HG03108 (cell line): ENCODE measurements around the gene TRIM71.
"Not testable (repeated sequence)": the region's sequence is repeated elsewhere in the genome, so short reads cannot be mapped to it uniquely, and the experiment has no call there.

ENCODE experiments used
- ATAC-seq: cut with Tn5 transposase; IDR thresholded peaks from one replicate; pipeline ENCODE4 v1.9.1; 2021; ENCODE audit warnings: moderate library complexity; ENCODE audit not compliant: unreplicated experiment

TRIM71 gene

DNA sequence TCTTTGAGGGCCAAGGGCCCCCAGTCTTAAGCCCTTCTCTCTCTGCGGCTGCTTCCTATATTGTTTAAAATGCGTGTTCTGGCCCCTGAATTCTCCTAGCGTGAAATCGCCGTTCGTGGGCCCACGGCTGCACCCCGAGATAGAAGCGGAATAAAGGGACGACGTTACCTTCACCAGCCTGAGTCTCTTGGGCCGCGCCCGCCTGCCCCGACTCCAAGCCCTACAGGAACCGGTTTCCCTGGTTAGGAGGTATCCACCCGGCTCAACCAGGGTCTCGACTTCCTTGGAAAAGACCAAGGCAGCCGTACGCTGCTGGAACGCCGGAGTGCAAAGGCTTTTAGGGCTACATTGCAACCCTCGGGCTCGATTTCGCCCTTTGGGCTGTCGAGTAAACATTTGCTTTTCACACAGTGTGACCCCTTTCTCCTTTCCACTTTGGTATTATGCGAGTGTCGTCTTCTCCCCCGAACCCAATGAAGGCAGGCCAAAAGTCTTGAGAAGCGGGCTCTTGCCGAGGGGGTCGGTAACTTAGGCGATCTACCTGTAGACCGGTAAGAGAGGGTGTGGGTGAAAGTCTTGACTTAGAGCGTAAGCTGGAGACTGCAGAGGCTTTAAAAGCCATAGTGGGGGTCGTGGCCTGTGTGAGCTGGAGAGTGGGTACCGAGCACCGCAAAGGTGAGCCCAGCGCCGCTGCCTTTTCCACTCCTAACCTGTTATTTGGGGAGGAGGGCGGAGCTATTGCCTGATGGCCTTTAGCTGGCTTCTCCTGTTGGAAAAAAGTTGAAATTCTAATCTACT is 2.0 kb downstream of the TRIM71 start:
- no peak for ATAC-seq

DNA sequence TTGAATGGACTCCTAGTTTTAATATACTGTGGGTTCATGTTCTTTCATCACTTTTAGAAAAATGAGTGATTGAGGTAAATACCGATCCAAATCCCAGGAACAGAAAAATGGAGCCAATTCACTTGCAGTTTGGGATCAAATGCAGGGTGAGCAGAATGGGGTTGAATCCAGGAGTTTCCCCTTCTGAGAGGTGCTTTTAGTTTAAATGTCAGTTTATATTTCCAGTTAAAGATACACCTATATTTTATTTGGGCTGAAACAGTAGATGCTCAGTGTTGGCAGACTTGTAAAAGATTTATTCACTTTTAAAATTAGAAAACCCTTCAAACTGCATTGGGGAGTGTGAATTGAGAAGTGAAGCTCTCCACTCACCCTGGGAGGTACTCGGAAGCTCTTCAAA is 2.6 kb downstream of the TRIM71 start:
- no peak for ATAC-seq

DNA sequence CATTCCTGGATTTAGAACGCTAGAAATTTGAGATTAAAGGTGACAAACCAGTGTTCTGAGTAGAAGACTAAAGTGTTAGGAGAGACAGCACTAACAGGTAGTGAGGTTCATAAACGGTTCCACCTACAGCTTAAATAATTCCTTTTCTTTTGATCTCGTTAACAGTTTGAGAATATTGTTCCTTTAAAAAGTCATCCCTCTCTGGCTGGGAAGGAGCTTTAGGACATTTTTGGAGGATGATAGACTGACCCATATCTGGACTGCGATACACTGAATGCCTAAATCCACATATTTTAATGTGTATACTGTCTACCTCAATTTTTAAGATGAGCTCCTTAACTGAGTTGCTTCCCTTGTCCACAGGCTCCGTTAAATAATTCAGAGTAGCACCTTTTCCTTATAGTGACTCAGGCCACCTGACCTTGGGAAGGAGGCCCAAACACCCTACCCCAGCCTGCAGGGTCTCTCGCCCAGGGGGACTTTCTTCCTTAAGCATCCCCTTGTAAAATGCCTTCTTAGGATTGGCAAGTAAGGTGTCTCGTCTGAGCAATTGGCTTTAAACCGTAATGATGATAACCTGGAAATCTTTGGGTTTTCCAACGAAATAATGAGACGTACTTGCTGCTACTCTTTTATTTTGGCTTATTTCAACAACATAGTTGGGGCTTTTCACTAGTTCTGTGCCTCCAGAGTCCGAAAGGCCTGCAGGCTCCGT is 3.3 kb downstream of the TRIM71 start:
- no peak for ATAC-seq

DNA sequence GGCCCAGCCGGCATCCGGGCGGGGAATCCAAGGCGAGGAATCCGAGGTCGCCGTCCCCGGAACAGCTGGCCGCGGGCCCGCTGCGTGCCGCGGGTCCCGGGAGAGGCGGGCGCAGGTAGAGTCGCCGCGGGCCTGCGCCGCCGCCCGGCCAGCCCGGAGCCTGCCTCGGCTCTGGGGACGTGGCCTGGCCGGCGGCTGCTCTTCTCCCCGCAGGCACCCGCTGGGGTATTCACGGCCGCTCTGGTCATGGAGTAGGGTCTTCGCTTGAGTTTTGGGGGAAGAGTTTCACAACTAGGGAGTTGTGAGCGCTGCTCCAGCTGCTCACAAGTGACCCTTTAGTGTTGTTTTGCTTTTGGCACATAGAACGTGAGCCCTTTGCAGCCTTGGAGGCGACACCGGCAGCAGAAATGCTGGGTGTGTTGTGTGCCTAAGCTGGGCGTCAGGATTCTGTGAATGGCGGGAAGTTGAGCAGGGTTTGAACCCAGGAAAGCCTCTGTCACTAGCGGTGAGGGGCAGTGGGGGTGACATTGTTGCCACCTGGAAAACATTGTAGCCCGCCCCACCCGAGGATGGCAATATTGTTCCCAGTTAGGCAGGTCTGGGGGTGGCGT is 4.0 kb downstream of the TRIM71 start:
- ATAC-seq: no peak

DNA sequence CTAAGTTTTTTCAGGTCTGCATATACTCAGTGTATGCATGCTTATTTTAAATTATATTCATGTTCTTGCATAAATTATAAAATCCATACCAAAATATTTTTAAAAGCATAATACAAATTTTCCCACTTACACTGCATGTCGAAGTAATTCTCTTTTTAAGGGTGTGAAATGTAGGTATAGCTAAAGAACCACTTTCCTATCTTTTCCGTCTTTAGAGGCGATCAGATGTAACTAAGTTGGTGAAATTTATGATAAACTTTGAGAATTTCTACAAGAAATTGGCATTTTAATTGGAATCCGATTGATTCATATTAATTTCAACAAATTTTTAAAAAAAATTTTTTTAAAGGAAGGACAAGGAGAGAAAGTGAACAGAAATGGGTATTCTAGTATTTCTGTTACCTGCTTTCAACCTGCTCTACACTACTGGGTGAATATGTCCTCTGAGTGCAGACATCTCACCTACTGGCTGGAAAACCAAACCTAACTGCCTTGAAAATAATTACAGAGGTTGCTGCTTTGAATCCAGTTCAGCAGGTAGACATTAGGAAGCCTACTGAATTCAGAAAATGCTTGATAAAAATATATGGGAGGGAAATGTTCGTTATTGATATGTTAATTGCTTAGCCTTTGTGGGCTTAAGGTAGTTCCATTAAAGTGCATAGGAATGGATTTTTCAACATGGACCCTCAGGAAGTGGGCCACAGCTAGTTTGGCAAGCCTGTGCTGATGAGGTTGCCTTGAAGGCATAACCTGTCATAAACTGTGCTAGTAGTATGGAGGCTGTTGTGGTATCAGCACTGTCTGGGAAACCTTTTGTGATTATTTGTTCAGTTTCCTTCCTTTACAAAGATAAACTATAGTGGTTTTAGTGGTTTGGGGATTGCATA is 5.1 kb downstream of the TRIM71 start:
- ATAC-seq: no peak

DNA sequence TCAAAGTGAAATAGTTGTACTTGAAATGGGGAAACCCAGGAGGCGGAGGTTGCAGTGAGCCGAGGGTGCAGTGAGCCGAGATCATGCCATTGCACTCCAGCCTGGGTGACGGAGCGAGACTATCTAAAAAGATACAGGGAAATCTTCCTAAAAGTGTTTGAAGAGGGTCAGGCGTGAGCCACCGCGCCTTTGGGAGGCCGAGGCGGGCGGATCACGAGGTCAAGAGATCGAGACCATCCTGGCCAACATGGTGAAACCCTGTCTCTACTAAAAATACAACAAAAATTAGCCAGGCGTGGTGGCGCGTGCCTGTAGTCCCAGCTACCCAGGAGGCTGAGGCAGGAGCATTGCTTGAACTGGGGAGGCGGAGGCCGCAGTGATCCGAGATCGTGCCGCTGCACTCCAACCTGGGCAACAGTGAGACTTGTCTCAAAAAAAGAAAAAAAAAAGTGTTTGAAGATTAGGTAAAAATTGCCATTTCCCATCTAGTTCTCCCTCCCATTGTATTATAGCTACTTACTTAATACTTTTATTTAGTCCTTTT is 5.9 kb downstream of the TRIM71 start:
- ATAC-seq: not testable (repeated sequence)

DNA sequence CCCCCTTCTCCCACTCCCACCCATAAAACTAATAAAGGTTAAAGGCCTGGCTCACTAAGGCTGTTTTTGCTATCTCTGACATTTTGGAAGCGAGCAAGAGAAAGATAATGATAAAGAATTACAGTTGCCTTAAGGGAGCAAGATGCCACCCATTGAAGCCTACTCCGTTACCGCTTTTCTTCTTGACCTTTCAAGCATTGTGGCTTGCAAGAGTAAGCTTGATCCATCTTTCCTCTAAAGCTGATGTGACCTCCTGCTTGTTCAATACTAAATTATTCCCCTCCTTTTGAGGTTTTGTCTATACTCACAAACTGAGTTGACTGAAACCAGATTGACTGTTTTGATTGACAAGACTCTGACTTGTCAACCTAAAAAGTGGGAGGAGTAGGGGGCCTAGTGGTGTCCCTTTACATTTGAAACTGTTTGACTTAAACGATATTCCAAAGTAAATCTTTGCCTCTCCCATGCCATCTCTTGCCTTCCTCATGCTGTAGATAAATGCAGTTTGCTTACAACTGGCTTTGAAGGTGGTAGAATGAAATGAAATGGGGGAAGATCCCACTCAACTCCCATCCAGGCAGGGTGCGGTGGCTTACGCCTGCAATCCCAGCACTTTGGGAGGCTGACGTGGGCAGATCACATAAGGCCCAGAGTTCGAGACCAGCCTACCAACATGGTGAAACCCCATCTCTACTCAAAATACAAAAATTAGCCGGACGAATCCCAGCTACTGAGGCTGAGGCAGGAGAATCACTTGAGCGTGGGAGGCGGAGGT is 8.0 kb downstream of the TRIM71 start:
- ATAC-seq: no peak

DNA sequence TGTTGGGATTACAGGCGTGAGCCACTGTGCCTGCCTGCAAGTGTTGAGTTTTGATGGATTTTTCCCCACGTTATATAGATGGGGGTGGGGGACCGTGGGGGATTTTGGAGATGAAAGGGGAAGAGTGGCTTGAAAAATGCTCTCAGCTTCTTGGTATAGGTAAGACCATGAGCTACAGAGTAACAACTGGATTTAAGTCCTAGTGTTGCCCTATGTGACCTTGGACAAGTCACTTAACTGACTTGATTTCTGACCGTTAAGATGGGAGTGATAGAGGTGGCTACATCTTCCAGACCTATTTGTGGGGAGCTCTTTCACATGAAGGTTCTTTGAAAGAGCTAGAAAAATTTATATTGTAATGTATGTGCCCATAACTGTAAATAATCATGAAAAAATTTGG is 13.3 kb downstream of the TRIM71 start:
- ATAC-seq: no peak

DNA sequence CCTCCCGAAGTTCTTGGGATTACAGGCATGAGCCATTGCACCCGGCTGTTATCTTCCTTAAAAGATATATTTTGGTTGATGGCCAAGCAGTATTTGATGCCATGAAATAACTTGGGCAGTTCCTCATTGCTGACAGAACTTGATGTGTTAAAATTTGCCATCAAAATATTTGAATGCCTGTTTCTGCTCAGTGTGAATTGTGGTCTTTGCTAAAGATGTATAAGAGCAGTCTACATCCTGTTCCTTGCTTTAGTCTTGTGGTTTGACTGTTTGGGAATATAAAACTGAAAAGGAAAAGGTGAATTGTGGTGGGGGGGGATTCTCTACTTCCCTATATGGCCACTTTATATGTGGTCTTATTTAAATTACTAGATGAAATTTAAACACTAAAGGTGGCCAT is 14.0 kb downstream of the TRIM71 start:
- no peak for ATAC-seq

DNA sequence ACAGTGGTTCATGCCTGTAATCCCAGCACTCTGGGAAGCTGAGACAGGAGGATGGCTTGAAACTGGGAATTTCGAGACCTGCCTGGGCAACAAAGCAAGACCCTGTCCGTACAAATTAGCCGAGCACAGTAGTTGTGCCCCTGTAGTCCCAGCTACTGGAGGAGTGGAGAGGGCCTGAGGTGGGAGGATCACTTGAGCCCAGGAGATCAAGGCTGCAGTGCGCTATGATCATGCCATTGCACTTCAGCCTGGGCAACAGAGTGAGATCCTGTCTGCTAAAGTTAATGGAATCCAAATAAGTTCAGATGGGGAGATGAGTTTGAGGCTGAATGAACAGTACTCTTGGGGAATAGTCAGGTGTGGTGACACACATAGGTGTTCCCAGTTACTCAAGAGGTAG is 14.4 kb downstream of the TRIM71 start:
- ATAC-seq: no peak

DNA sequence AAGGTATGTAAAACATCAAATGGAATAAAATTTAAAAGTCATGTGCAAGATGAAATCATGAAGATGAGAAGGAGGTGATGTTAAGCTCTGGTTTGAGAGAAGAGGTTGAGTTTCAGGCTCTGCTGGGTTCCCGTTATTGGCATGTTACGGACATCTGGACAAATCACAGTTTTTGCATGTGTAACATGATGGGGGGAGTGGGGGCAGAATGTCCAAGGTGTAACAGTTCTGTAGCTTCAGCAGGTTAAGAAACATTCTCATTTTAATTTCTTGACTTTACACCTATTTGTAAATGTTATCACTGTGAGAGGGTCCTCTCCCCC is 17.2 kb downstream of the TRIM71 start:
- ATAC-seq: no peak

DNA sequence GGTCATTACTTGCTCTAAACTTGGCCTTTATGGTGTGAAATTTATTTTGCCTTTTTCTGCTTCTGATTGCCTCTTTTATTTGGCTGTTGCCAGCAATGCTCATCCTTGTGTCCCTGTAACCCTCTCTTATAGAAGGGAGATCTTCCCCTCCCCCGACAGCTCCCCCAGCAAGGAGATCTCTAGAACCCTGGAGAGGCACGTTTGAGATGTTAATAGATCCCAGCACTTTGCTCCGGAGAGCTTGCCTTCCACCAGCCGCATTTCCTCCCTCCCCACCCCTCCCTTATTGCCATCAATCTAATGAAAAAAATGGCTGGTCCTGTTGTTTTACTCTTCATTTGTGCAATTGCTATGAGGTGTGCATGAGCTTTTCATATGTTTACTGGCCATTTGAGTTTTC is 18.2 kb downstream of the TRIM71 start:
- no peak for ATAC-seq

DNA sequence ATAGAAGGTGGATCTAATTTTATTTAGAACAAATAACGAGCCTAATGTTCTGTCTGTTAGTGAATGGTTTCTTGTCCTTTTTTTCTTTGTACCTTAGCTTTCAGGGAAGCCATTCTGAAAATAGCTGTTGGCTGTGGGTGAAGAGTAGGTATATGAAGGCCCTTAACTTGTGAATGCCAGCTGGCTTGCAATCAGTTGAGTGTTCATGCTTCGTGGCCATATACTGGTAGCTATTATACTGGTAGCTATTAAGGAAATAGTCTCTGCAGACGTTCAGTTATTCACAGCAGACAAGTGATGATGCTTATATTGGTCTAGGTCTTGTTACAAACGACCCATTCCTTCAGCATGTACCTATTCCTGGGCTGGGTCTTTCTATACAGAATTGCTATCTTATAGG is 18.8 kb downstream of the TRIM71 start:
- ATAC-seq: no peak

DNA sequence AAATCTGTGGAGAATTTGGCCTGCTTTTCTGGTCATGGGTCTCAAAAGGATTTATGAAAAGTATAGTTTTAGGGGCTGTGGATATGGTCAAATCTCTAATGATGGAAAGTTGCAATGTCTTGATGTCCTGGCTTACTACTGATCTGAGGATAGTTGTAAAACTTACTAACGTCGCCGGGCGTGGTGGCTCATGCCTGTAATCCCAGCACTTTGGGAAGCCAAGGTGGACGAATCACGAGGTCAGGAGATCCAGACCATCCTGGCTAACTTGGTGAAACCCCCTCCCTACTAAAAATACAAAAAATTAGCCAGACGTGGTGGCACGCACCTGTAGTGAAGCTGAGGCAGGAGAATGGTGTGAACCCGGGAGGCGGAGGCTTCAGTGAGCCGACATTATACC is 19.6 kb downstream of the TRIM71 start:
- no peak for ATAC-seq

DNA sequence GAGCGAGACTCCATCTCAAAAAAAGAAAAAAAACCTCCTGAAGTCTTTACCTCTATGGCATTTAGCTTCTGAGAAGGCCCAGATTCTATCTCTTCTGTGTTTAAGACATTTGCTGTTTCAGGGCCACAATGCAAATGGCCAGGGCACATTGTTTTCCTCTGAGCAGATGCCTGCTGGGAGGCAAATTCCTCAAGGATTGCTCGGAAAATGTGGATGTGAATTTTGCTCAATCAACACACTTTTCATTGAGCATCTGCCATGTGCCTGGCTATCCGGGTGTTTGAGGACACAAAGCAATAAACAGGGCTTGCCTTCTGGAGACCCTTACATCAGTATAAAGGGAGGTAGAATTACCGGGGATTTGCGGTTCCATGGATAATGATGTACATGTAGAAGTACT is 20.0 kb downstream of the TRIM71 start:
- no peak for ATAC-seq

DNA sequence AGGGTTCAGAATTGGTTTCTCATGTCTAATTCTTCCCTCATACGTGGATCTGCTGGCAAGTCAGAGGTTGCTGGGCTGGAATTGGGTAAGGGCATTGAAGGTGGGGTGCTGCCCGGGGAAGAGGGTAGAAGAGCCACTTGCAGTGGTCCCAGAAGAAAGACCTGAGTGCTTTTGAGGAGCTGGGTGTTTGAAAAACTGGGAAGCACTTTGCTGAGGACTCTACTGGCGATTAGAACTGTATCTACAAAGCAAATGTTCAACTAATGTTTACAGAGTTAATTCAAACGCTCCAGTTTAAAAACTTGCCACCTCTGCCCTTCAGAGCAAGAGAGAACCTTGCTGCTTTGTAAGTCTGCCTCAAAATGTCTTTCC is 21.9 kb downstream of the TRIM71 start:
- no peak for ATAC-seq

DNA sequence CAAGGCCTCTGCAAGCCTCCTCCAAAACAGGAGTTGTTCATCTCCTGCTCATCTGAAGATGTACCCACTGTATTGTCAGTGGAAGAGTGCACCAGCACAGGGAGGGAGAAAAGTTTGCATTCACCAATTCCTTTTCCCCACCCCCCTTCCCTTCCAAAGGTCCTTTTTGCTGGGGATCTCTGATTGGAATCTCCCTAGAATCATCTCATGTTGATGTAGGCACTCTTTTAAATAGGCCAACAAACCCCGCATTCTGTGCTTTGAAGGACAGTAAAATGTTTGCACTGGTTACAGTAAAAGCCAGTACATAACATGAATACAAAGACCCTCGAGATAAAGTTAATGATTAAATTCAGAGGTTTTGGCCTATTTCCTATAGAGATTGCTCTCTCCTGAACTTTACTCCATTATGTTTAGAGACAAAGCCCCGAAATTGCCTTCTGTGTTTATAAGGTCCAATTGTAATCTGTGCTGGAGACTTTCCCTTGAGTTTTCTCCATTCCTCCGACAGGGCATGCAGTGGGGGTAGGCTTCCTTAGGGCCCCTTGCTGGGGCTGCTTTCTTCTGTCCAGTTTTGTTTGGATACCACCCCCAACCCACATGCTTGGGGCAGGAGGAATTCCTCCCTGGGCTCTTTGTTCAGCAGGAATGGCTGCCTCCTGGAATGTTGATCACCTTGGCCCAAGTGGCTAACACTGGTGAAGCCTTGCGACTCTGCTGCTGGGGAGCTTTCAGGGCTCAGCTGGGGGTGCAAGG is 22.5 kb downstream of the TRIM71 start:
- ATAC-seq: no peak

DNA sequence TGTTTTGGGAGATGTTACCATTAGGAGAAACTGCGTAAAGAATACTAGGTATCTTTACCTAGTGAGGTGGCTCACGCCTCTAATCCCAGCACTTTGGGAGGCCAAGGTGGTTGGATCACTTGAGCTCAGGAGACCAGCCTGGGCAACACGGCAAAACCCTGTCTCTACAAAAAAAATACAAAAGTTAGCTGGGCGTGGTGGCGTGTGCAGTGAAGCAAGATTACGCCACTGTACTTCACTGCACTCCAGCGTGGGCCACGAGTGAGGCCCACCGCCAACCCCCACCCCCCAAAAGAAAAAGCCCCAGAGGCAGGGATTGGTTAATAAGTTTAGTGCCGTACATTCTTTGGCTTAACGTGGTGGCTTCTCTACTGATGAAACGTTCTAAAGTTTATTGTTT is 23.5 kb downstream of the TRIM71 start:
- ATAC-seq: no peak

DNA sequence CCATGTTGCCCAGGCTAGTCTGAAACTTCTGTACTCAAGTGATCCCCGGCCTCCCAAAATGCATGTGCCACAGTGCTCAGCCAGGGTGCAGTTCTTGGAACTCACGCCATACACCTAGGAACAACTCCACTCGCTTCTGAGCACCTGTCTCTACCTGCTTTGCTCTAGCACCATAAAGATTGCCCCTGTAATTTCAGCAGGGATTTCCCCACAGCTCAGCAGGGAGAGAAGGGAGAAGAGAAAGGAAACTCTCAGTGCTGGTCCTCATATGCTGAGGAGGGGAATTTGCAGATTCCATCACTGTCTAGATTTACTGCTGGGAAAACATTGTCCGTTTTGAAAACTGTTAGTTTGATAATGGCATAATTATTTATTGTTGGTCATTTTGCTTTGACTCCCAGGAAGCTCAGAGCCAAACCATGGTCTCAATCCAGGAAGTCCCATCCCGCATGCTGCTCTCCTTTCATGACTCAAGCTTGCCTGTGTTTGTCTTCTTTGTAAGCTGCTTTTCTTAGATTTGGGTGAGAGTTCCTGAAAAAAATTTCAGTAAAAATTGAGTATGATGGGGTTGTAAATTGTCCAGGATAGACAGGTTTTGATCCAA is 24.2 kb downstream of the TRIM71 start:
- no peak for ATAC-seq
